ENCODE measurements around the gene UGT1A7. TPM values are rescaled to one million over a fixed set of nuclear protein-coding genes. Genes with fewer than 3 reads are reported as not detected.

Gene UGT1A7
- total RNA-seq, 4 donors from 2014 or later = 28.1 to 145 (median 78.5) TPM

Other genes starting within 250 kb of the UGT1A7 start
- 10 to 100 TPM; 18.7 to 32.8 (median 23.0) TPM for gene USP40, start 115.1 kb upstream of the UGT1A7 start, total RNA-seq
- 1 to 10 TPM in 2 of 4 donors, under 1 TPM in 2; 0.13 to 1.7 (median 0.84) TPM for gene UGT1A8, start 64.3 kb upstream of the UGT1A7 start, total RNA-seq
- 10 to 100 TPM; 12.4 to 45.0 (median 23.9) TPM for gene UGT1A10, start 45.5 kb upstream of the UGT1A7 start, total RNA-seq
- 1 to 10 TPM in 2 of 4 donors, under 1 TPM in 2; 0.49 to 1.7 (median 1.2) TPM for gene UGT1A9, start 10.0 kb upstream of the UGT1A7 start, total RNA-seq
- gene UGT1A6, start 11.0 kb downstream of the UGT1A7 start, total RNA-seq = 10 to 100 TPM; 30.8 to 67.1 (median 61.3) TPM
- 1 to 10 TPM in 3 of 4 donors, under 1 TPM in 1; 0.67 to 9.7 (median 5.8) TPM for gene UGT1A5, start 31.0 kb downstream of the UGT1A7 start, total RNA-seq
- gene UGT1A4, start 36.8 kb downstream of the UGT1A7 start, total RNA-seq = 1 to 10 TPM; 1.1 to 7.4 (median 3.4) TPM
- 1 to 10 TPM; 2.8 to 7.6 (median 3.4) TPM for gene UGT1A3, start 47.1 kb downstream of the UGT1A7 start, total RNA-seq
- gene UGT1A1, start 78.4 kb downstream of the UGT1A7 start, total RNA-seq = 1 to 10 TPM; 2.3 to 7.1 (median 3.4) TPM
- 1 to 10 TPM in 1 of 4 donors, under 1 TPM in 3; under 0.01 to 2.1 (median 0.57) TPM for gene MROH2A, start 96.4 kb downstream of the UGT1A7 start, total RNA-seq
- 1 to 10 TPM; 5.1 to 8.5 (median 5.8) TPM for gene HJURP, start 172.6 kb downstream of the UGT1A7 start, total RNA-seq
- not detected for gene TRPM8, start 235.5 kb downstream of the UGT1A7 start, total RNA-seq

Measured in esophagus squamous epithelium (tissue), 4 donors.